GM12872 (cell line): Measurements from ENCODE around the gene MC2R.

Experiments used
- CTCF ChIP-seq: IDR thresholded peaks from 3 replicates; pipeline ENCODE4 v1.5.1; 2011; ENCODE audit warnings: low read depth, mild to moderate bottlenecking, low read length, moderate library complexity; ENCODE audit not compliant: insufficient read depth

The MC2R gene

GRCh38 chr18:13915391-13915790 lies at the start of gene MC2R:
Gene MC2R, minus strand, starts transcription at chr18:13915536. Its CDS starts 30,018 bp downstream, at chr18:13885518.
- TF ChIP-seq CTCF, result no peak

GRCh38 chr18:13945811-13946210 lies 30.5 kb upstream of the MC2R start:
- TF ChIP-seq CTCF, result no peak

GRCh38 chr18:13943338-13943737 lies 28.0 kb upstream of the MC2R start:
- no peak for TF ChIP-seq CTCF

GRCh38 chr18:13940326-13940725 lies 25.0 kb upstream of the MC2R start:
- TF ChIP-seq CTCF, result no peak

- no peak for TF ChIP-seq CTCF
Measured at GRCh38 chr18:13934676-13935075, 19.3 kb upstream of the MC2R start.

- TF ChIP-seq CTCF, result no peak
Measured at GRCh38 chr18:13934058-13934457, 18.7 kb upstream of the MC2R start.

- TF ChIP-seq CTCF, result no peak
Measured at GRCh38 chr18:13932285-13933025, 17.1 kb upstream of the MC2R start.
